ENCODE results near the gene ZBED4.

Gene ZBED4

GRCh38 chr22:49918911-49919881 lies 65.6 kb downstream of the ZBED4 start:
- no peak for TF ChIP-seq CTCF (conservative IDR thresholded peaks at IDR 0.05; ENCODE audit: low read depth, low read length)
- no peak for DNase-seq (ENCODE audit: low read depth)
- H3K4me3 ChIP-seq (ENCODE audit: low read length), result peak overlapping the region; percentile 68

GRCh38 chr22:49920859-49921258 lies 67.2 kb downstream of the ZBED4 start:
- DNase-seq (ENCODE audit: low read depth), result no peak
- no peak overlapping the region for H3K4me3 ChIP-seq (ENCODE audit: low read length)
- no peak for TF ChIP-seq CTCF (conservative IDR thresholded peaks at IDR 0.05; ENCODE audit: low read depth, low read length)

DNA sequence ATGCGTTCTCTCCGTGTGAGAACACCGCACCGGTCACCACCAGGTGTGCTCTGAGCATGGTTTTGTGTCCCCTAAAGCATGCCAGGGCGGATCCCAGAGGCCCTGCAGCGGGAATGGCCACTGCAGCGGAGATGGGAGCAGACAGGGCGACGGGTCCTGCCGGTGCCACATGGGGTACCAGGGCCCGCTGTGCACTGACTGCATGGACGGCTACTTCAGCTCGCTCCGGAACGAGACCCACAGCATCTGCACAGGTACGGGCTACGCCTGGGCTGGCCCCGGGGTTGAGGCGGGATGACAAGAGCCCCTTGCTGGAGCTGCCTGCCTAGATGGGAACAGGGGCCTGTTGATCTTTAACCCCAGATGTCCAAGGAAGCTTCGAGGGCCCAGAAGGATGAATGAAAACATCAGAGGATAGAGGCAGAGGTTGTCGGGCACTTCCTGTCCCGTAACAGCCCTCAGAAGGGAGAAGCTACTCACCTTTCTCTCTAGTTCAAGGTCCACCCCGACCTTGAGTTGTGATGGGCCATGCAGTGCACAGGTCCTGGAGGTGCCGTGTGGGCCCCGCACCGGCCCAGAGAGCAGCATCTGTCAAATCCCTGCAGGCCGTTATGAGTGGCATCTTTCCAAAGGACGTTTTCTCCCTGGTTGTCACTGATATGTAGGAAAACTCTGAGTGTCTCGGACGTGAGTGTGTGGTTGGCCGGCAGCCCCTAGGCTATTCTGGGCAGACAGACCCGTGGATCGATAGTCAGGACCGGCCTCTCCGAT lies 68.0 kb downstream of the ZBED4 start:
- H3K4me3 ChIP-seq (ENCODE audit: low read length), result no peak overlapping the region
- DNase-seq (ENCODE audit: low read depth), result no peak
- no peak for TF ChIP-seq CTCF (conservative IDR thresholded peaks at IDR 0.05; ENCODE audit: low read depth, low read length)

DNA sequence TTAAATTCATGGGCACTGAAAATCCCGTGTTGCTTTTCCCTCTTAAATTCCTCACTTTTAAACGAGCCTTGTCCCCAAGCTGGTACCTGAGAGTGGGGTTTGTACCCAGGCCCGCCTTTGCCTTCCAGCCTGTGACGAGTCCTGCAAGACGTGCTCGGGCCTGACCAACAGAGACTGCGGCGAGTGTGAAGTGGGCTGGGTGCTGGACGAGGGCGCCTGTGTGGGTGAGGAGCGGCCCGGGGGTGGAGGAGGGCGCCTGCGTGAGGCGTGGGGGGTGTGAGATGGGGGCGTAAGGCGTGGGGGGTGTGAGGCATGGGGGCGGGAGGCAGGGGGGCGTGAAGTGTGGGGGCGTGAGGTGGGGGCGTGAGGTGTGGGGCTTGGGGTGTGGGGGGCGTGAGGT lies 68.8 kb downstream of the ZBED4 start:
- DNase-seq (ENCODE audit: low read depth), result no peak
- TF ChIP-seq CTCF (conservative IDR thresholded peaks at IDR 0.05; ENCODE audit: low read depth, low read length), result no peak
- no peak overlapping the region for H3K4me3 ChIP-seq (ENCODE audit: low read length)

DNA sequence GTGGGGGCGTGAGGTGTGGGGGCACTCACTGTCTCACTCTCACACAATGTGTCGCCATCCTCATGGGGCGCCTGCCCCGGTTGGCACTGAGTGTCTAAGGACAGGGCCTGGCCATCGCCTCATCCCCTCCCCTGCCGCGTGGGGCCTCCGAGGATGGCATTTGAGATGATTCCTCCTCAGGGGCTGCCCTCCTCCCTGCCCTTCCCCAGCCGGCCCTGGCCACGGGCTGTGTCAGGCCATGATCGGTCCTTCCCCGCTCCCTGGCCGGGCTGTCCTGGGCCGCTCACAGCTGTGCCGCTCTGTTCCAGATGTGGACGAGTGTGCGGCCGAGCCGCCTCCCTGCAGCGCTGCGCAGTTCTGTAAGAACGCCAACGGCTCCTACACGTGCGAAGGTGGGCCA lies 69.3 kb downstream of the ZBED4 start:
- no peak overlapping the region for H3K4me3 ChIP-seq (ENCODE audit: low read length)
- no peak for TF ChIP-seq CTCF (conservative IDR thresholded peaks at IDR 0.05; ENCODE audit: low read depth, low read length)

GRCh38 chr22:49923445-49923844 lies 69.8 kb downstream of the ZBED4 start:
- TF ChIP-seq CTCF (conservative IDR thresholded peaks at IDR 0.05; ENCODE audit: low read depth, low read length), result peak; percentile 36
- H3K4me3 ChIP-seq (ENCODE audit: low read length), result no peak overlapping the region
- DNase-seq (ENCODE audit: low read depth), result no peak

More for the DNA sequence above, 69.3 kb downstream of the ZBED4 start:
- no peak for DNase-seq (ENCODE audit: low read depth)
